GM21576 (cell line): ENCODE results near the gene C19orf25.
"Not testable (repeated sequence)": the region's sequence is repeated elsewhere in the genome, so short reads cannot be mapped to it uniquely, and the experiment has no call there.

Experiments
- ATAC-seq: cut with Tn5 transposase; IDR thresholded peaks from one replicate; pipeline ENCODE4 v1.9.1; 2021; ENCODE audit warnings: mild to moderate bottlenecking, moderate library complexity; ENCODE audit not compliant: unreplicated experiment

Gene C19orf25

GRCh38 chr19:1512671-1513498, 33.9 kb upstream of the C19orf25 start, which contains the start of gene ADAMTSL5:
Gene ADAMTSL5, minus strand, starts transcription at chr19:1513019. Its CDS starts 2,076 bp downstream, at chr19:1510943.
- ATAC-seq, result no peak

GRCh38 chr19:1511318-1512317, 32.6 kb upstream of the C19orf25 start:
- ATAC-seq, result no peak

- ATAC-seq, result no peak
Observed at GRCh38 chr19:1510807-1511206, 31.8 kb upstream of the C19orf25 start.

GRCh38 chr19:1510442-1510806, 31.4 kb upstream of the C19orf25 start:
- ATAC-seq, result no peak

- no peak for ATAC-seq
Observed at GRCh38 chr19:1509602-1510441, 30.8 kb upstream of the C19orf25 start.

- no peak for ATAC-seq
Observed at GRCh38 chr19:1508507-1508856, 29.5 kb upstream of the C19orf25 start.

GRCh38 chr19:1507763-1508506, 28.9 kb upstream of the C19orf25 start:
- ATAC-seq, result no peak

GRCh38 chr19:1507192-1507660, 28.2 kb upstream of the C19orf25 start:
- no peak for ATAC-seq

- no peak for ATAC-seq
Observed at GRCh38 chr19:1505991-1506881, 27.2 kb upstream of the C19orf25 start.

- ATAC-seq, result no peak
Observed at GRCh38 chr19:1505012-1505411, 26.0 kb upstream of the C19orf25 start.

GRCh38 chr19:1503925-1504773, 25.1 kb upstream of the C19orf25 start:
- ATAC-seq, result no peak

- no peak for ATAC-seq
Observed at GRCh38 chr19:1503089-1503924, 24.3 kb upstream of the C19orf25 start.

GRCh38 chr19:1502433-1503088, 23.5 kb upstream of the C19orf25 start:
- ATAC-seq, result no peak

- ATAC-seq, result no peak
Observed at GRCh38 chr19:1501200-1501595, 22.2 kb upstream of the C19orf25 start.

GRCh38 chr19:1499231-1499630, 20.2 kb upstream of the C19orf25 start:
- not testable (repeated sequence) for ATAC-seq

GRCh38 chr19:1497578-1498235, 18.7 kb upstream of the C19orf25 start:
- no peak for ATAC-seq
